HG03439 (cell line): Measurements from ENCODE around the gene WDR3.
"Not testable (repeated sequence)": the region's sequence is repeated elsewhere in the genome, so short reads cannot be mapped to it uniquely, and the experiment has no call there.

Source experiments
- ATAC-seq: cut with Tn5 transposase; IDR thresholded peaks from one replicate; pipeline ENCODE4 v1.9.1; 2021; ENCODE audit warnings: mild to moderate bottlenecking, moderate library complexity; ENCODE audit not compliant: unreplicated experiment

WDR3 gene

DNA sequence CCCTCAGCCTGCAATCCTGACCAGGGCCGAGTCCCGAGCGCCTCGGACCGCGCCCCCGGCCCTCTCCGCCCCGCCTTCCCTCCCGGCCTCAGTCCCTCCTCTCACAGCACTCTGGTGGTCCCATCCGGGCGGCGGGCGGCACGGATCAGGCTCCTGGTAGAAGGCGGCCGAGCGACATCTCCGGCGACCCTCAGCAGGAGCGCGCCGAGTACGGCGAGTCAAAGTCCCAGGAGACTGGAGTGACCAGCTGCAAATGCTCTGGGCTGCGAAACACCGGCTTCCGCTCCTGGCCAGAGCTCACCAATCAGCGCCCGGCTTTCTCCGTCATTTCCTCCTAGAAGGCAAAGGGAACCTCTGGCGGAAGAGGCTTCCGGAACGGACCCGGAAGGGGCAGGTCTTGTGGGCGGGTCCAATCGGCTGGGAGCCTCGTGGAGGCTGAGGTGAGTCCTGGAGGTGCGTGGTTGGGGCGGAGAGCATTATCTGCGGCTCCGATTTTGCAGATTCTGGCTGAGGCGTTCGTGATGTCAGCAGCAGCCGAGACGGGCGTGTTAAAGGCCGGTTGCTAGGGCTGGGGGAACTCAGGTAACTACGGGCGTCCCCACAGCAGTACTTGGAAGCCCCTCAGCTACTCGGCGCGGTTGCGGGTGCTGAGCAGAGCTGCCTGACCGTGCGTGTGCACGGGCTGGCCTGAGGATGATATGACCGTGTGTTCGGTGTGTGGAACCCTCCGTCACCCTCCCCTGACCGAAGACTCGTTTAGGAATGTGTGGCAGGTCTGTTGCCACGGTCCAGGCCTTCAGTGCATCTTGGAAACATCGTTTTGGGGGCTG, at the start of gene WDR3, which contains the start of gene GDAP2:
WDR3 (plus strand) TSS at position 397 of the 830 bp plus-strand sequence. CDS start 3,581 bp downstream, outside the sequence.
GDAP2 (minus strand) TSS at position 279 of the 830 bp plus-strand sequence. CDS start 9,264 bp downstream, outside the sequence.
- ATAC-seq: peak; percentile 97

DNA sequence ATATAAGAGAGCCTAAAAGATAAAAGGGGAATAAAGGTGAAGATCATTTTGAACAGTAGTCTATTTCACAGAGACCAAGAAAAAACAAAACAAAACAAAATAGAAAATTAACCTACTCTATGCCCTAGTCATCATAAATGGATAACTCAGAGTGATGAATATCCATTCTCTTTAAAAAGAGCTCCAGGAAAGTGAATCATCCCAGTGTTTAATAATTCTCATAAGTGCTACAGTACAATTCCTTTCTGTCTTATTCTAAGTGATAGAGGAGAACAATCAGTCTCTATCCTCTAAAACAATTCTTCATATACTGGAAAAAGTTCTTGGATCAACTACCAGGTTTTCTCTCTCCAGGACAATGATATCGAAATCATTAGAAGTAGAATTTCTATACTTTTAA, 45.9 kb upstream of the WDR3 start:
- no peak for ATAC-seq

DNA sequence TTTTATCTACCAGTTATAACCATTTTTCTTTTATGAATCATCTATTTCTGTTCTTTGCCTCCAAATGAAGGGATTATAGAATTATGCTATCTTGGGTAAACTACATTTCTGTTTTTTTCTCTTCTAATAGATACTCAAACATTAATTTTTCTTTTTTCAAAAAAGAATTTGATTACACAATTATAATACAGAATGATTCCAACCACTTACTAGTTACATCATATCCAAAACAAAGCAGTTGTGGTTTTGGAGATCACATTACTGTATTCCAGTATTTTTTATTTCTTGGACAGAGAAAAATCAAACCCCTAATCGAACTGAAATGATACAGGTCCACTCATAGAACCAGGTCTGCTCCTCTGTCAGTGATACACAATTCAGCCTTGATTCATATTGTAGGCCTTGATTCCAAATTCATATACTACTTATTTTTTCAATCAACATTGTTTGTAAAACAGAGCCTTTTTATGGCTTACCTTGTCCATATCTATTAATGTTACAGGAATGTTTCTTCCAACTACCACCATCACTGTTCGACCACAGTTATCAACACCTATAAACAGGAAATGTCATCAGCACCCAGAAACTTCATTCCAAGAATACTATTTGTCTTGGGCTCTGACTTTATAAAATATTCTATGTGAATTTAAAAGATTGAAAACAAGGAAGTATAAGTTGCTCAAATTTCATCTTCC, 43.3 kb upstream of the WDR3 start:
- no peak for ATAC-seq

DNA sequence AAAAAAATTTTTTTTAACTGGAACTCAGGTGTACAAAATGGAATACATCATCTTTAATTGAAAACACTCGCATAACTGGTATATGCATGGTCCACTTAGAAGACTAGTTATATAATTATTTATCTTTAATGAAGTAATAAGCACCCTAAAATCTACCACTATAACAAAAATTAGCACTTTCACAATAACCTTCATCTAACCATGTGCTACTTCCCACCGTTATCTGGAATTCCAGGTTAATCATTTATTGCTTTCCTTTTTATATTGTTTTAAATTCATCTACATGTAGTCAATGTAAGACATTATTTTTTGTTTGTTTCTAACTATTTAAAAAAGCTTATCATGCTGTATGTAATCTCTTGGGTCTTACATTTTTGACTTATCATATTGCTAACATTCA, 39.1 kb upstream of the WDR3 start:
- no peak for ATAC-seq

DNA sequence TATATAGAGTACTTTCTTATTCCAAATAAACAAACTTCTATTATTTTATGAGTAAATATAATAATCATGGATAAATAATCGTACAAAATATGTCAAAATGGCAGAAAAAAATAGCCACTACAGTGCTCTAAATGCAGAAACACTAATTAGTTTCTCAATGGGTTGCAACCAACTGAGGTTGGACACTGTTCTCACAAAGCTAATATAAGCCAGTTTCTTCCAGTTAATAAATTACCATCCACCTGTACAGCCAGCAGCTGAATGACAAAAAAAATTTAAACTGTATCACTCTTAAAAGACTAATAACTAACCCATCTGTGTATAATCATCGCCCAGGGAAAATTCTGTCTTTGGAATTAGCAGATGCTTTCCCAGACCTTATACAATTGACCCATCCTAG, 37.0 kb upstream of the WDR3 start:
- ATAC-seq: no peak

DNA sequence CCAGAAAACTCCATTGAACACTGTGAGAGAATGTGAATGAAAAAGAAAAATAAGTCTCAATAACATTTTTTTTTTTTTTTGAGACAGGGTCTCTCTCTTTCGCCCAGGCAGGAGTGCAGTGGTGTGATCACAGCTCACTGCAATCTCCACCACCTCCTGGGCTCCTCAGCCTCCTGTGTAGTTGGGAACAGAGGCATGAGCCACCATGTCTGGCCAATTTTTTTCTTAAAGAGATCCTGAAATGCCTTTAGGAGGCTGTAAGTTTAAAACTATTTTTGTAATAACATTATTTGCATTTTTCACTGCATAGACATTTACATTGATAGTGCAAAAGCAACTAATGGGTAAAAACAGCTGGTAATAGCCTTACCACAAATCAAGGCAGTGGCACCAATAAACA, 35.5 kb upstream of the WDR3 start:
- ATAC-seq: no peak

DNA sequence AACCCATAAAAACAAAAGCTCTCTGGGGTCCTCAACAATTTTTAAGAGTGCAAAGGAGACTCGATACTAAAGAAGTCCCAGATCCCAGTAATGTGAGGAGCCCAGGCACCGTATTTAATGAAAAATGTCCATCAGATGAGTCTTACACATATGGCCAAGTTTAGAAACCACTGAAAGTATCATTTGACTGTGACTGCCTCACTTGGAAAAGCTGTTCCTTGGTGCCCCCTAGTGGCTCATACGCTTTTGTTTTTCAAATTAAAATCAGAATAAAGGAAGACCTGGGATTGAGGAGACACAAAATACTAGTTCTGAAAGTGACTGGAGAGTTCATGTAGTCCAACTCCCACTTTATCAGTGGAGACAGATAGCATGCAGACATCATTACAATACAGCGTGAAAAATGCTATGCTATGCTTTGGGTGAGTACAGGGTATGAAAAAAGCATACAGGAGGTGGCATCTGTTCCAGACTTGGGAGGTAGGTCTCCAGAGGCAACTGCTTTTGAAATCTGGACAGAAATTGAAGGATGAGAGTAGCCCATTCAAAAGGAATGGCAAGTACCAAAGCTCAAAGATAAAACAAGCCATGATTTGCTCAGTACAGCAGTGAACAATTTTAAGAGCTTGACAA, 33.9 kb upstream of the WDR3 start:
- peak; percentile 88 for ATAC-seq

DNA sequence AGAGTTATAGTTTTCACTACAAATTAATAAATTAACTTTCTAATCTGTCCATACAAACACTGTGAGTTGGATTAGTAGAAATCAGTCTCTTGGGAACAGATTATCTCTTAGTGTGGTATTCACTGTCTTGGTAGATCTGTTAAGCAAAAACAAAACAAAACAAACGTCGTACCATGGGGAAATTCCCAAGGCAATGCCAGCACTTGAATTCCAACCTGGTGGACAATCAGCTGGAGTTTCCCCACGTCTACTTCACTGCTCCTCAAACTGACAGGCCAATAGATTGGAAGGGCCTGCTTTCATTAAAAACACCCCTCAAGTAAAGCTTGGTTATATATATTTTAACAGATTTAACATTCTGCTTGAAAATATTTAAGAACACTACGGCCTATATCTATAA, 32.0 kb upstream of the WDR3 start:
- no peak for ATAC-seq

DNA sequence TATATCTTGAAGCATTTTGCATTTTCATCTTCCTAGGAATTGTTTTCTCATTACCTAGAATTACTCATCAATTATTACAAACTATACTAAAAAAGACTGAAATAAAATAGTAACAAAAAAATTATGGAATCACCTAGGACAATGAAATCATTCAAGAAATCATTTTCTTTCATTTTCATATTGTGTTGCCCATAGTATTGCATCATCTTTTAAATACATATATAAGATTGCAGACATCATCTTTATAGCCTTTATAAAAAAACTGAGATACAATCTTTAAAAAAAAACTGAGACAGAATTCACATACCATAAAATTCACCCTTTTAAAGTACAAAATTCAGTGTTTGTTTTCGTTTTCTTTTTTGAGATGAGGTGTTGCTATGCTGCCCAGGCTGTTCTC, 29.7 kb upstream of the WDR3 start:
- no peak for ATAC-seq

DNA sequence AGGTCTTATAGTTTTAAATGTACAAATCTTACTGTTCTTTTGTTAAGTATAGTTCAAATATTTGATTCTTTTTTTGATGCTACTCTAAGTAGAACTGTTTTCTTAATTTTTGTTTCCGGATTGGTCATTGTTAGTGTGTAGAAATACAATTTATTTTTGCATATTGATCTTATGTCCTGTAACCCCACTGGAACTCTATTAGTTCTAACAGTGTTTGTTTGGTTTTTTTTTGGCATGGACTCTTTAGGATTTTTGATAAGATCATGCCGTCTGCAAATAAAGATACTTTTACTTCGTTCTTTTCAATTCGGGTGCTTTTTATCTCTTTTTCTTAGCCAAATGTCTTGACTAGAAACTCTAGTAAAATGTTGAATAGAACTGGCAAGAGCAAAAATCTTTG, 26.6 kb upstream of the WDR3 start:
- ATAC-seq: no peak

DNA sequence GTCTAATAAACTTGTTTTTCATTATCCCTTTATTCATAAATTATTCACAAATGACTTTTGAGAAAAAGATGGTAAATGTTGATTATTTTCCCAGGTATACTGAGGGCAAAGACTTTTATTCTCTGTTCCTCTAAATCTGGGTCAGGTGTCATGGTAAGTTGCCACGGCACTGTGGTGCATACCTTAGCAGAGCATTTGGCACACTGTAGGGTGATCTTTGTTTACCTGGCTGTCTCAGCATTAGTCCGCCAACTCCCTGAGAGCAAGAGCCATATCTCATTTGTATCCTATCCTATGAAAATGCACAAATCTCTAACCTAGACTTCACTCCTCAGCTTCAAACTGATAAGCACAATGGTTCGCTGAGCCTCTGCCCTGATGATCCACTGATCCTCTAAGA, 25.1 kb upstream of the WDR3 start:
- ATAC-seq: no peak

DNA sequence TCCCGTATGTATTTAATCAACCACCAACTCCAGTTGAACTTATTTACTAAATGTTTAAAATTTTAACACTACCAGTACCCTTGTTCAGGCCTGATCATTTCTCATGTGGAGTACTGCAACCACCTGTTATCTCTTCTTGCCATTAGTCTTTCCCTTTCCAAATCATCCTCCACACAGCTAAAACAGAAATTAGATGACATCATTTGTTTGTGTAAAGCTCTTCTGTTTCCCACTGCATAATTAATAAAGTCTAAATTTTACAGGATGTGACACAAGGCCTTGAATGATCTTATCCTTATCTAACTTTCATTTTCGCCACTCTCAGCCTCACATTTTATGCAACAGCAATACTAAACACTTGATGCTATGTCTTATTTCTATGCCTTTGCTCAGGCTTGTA, 24.5 kb upstream of the WDR3 start:
- ATAC-seq: no peak

DNA sequence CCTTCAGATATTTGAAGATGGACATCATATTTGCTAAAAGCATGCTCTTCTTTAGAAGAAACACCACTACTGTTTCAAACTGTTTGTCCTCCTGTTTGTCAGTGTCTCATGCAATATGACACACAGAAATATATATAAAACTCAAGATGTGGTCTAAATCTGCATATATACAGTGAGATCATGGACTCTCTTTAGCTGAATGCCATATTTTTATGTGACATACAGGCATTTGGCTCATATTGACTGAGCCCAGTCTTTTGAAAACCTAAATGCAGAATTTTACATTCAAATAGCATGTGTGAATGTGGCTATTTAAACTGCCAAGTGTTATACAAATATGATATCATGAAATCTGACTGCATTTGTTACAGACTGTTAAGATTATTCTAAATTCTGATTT, 18.5 kb upstream of the WDR3 start:
- ATAC-seq: no peak

DNA sequence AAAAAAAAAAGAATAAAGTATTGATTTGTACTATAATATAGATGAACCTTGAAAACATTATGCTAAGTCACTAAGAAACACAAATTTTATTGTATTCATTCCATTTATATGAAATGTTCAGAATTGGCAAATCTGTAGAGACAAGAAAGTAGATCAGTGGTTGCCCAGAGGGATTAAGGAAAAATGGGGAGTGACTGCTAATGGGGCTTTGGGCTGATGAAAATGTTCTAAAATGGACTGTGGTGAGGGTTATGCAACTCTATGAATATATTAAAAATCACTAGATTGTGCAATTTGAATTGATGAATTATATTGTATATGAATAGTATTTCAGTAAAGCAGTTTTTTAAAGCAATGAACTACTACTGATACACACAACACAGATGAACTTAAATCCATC, 10.2 kb upstream of the WDR3 start:
- no peak for ATAC-seq

DNA sequence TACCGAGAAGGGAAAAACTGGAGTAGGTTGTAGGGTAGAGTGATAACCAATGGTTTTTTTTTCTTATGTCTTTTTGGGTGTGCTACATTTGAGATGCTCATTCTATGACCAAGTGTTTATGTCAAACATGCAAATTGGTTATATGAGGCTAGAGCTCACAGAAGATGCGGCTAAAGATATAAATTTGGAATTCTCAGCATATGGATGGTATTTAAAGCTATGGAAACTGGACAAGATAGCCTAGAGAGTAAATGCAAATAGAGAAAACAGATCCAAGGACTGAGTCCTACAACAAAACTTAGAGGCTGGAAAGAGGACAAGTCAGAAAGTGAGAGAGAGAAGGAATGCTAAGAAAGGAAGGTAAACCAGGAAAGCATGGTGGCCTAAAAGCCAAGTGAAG, 7.5 kb upstream of the WDR3 start:
- no peak for ATAC-seq

DNA sequence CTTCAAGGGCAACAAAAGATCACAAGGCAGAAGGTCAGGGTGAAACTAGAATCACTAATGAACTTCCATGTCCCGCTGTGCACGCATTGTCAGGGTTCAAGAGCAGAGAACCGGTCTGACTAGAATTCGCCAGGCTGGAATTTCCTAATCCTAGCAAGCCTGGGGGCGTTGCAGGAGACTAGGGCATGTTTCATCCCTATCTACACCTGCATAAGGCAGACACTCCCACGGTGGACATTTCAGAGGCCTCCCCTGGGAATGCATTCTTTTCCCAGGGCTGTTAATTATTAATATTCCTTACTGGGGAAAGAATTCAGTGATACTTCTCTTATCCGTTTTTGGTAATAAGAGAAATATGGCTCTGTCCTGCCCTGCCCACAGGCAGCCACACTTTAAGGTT, 6.8 kb upstream of the WDR3 start:
- not testable (repeated sequence) for ATAC-seq

DNA sequence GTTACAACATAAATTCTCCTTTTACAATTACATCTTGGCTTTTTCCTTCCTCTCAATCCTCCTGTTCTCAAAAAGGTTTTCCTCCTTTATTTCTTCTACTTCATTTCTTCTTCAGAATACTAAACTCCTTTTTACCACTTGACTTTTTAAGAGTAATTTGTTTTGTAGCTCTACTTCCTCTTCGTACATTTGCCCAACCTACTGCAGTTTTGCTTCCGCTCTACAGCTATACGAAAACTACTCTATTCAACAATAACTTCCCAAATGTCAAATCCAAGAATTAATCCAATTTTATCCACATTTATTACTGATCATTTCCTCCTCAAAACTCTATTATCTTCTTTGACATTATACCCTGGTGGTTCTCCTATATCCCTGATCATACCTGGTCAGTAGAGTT, 3.6 kb upstream of the WDR3 start:
- no peak for ATAC-seq

DNA sequence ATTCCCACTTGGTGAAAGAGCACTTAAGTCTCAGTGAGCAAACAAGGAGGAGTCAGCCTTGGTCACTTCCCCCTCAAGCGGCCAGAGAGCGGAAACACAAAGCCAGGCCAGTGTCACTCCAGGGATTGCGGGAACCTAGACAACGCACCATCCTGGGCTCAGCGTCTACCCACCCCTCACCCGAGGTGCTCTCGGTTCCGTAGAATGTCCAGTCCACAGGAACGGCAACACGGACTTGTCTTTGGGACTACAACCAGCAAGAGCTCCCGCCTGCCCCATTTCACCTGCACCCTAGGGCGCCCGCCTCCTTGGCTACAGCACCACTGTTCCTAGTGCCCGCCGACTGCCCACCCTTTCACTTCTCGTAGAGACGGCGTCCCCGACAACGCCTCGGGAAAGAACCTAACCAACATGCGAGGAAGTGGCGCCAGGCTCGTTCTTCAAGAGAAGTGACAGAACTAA, 627 bp upstream of the WDR3 start:
- ATAC-seq: peak; percentile 42

DNA sequence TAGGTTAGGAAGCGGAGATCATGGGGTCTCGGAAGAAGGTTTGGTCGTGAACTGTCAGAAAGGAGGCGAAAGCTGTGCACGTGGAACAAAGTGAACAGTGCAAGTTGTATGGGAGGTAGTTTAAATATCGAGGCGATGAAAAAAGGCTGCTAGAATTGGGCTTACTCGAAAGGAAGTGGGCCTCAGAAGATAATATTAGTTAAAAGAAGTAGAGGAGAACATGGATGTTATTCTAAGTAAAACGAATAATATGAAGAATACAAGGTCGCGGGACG, 571 bp downstream of the WDR3 start:
- ATAC-seq: no peak

DNA sequence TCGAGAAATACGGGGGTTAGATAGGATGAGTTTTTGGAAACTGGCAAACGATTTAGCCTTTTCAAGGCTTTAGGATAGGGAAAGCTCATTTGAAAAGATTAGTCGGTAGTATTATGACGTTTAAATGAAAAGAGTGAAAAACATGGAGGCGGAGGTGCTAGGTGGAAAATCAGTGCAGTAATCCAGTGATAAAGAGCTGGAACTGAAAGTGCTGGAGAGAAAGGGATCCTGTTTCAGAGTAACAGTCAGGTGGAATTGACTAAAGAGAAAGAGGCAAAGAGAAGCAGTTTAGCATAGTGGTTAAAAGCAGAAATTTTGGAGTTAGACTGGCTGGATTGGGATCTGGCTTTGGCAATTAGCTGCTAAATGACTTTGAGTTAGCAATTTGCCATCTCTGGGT, 945 bp downstream of the WDR3 start:
- no peak for ATAC-seq

DNA sequence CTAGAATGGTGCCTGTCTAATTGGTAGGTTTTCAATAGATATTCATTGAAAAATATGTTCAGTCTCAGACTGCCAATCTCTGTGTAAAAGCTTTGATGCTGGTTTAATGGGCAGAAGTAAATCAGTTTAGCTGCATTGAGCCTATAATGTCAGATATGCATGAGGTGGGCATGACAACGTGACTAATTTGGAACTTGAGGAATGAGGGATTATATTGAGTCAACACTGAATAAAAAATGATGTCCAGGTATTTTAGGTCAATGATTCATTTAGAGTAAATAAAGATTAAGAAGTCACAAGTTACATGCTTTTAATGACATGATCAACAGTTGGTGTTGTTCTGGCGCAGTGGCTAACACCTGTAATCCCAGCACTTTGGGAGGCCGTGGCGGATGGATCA, 3.0 kb downstream of the WDR3 start:
- ATAC-seq: no peak

DNA sequence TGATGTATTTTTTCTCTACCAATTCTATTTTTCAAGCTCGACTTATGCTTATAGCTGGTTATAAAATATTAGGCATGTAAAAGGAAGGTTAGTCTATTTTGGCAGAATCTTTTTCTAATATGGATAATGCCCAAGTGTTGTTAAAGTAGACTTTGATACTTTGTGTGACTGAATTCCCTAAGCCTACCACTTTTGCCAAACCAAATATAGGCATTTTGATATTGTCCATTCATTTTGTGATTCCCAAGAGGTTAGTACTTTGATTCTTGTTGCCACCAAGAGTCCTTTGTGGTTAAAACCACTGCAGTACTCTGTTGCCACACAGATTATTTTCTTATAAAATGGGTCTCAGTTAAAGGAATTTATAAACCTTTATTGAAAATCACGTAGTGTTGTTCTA, 4.2 kb downstream of the WDR3 start:
- ATAC-seq: no peak
